HG02798 (cell line): ENCODE data around the gene TRAF3.
"Not testable (repeated sequence)": the region's sequence is repeated elsewhere in the genome, so short reads cannot be mapped to it uniquely, and the experiment has no call there.

Source experiments
- ATAC-seq: cut with Tn5 transposase; IDR thresholded peaks from one replicate; pipeline ENCODE4 v1.9.1; 2021; ENCODE audit warnings: mild to moderate bottlenecking; ENCODE audit not compliant: unreplicated experiment, poor library complexity

Gene TRAF3

GRCh38 chr14:102825307-102826095 lies 48.3 kb downstream of the TRAF3 start:
- no peak for ATAC-seq

DNA sequence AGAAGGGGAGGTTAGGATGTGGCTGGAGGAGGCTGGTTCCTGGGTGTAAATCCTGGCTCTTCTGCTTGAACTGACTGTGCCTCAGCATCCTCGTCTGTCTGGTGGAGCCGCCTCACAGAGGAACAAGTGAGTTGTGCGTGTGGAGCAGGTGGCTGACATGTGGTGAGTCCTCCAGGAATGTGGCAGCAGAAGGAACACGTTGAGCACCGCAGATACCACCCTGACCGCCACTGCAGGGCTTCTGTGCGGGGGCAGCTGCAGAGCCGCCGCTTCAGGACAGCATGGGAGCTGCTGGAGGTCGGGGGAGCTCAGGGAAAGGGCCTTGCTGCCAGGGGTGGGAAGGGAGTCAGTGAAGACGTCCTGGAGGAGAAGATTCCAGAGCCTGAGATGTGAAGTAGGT lies 48.9 kb downstream of the TRAF3 start:
- ATAC-seq = no peak

GRCh38 chr14:102826751-102827675 lies 49.8 kb downstream of the TRAF3 start:
- ATAC-seq = no peak

DNA sequence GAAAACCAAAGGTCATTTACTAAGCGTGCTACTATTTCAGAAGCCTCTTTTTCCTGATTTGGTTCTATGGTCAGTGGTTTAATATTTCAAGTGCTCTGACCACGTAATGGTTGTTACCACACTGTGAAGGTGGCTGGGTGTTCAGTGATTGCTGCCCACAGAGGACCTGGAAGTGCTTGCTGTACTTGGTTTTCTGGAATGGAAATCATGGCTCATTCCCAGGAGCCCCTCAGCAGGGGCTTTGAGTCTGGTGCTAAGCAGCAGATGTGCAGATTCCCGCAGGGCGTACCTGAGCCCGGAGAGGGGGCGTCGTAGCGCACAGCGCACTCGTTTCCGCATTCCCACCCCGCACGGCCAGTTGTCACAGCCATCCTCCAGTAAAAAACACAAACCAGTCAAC lies 50.5 kb downstream of the TRAF3 start:
- ATAC-seq = no peak

DNA sequence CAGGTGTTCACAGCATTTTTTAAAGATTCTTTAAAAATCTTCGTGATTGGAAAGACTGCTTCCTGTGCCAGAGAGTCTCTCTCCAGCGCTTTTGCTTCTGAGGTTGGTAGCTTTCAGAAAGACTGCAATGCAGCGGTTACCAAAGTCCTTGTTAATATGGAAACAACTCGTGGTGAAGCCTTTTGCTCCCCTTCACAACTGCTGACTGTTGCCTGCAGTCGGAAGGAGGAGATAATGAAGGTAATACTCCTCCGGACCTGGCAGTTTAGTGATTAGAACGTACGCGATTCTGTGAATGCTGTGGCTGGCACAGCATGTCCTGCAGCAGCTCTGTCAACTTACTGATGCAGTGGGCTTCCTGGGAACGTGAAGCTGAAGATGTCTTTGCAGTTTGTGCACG lies 50.9 kb downstream of the TRAF3 start:
- no peak for ATAC-seq

GRCh38 chr14:102829016-102829548 lies 51.8 kb downstream of the TRAF3 start:
- ATAC-seq = no peak

DNA sequence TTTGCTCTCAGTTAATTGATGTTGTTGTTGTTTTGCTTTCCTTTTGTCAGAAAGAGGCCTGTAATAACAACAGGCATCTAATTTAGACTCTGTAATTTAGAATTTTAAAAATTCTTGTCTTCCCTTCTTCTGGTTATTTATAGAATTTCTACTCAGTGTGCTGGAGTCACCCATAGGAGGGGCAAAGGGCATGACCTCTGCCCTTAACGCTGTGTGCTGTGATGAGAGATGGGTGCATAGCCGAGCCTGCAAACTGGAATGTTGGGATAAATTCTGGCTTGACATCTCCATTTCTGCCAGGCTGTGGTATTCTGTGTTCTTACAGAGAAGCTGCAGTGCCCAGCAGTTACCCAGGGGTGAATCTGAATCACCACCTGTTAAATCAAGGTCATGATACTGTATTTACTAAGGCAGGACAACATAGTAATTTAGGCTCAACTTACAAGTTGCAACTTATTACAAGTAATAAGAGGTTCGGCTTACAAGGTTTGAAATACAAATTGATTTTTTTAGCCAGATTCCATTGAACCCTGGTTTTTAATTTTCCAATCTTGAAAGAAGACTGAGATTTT lies 53.3 kb downstream of the TRAF3 start:
- ATAC-seq = no peak

- ATAC-seq = no peak
Measured at GRCh38 chr14:102831163-102831804, 54.0 kb downstream of the TRAF3 start.

DNA sequence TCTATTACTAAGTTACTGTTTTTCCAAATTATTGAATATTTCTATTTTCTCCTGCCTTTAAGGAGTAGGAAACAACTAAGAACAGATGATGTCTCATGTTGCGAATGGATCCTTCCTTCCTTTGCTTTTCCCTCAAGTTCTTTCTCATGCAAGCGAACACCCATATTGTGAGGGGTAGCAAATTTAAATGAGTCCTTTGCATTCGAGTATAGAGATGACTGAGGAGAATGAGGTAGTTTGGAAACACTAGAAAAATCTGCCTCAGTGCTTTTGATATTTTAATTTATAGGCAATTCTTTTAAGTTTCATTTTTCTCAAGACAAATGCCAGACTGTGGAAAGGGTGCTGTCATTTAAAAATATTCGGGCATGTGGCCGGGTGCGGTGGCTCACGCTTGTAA lies 56.1 kb downstream of the TRAF3 start:
- no peak for ATAC-seq

GRCh38 chr14:102833991-102834390 lies 56.7 kb downstream of the TRAF3 start:
- ATAC-seq = no peak

DNA sequence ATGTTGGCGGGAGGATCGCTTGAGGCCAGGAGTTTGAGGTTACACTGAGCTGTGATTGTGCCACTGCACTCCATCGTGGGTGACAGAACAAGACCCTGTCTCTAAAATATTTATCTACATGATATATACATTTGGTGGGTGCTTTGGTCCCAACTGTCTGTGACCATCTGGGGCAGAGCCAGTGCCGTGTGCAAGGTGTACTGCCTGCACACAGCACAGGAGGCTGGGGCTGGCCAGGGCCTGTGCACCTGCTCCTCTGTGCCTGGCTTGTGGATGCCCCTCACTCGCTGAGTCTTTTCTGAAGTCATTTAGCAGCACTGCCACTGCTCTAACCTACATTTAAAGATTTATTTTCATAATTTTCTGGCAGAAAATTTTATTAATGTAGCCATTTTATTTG lies 58.7 kb downstream of the TRAF3 start:
- ATAC-seq = no peak

GRCh38 chr14:102837120-102837519 lies 59.9 kb downstream of the TRAF3 start:
- ATAC-seq = not testable (repeated sequence)

DNA sequence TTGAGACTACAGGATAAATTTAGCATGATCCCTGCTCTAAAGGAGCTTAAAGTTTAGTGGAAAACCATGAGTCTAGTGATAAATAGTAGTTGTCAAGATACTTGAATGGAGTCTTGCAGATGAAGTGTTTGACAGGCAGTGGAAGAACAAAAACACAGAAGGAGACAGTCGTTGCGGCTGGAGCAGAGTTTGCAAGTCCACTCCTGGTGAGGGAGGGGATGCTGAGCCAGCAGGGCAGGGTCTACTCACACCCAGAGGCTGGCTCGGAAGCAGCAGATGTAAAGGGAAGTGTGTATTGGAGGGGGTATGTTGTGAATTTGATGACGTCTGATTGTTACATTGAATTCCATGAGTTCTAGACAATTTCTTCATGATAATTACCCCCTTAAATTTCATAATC lies 61.3 kb downstream of the TRAF3 start:
- no peak for ATAC-seq

DNA sequence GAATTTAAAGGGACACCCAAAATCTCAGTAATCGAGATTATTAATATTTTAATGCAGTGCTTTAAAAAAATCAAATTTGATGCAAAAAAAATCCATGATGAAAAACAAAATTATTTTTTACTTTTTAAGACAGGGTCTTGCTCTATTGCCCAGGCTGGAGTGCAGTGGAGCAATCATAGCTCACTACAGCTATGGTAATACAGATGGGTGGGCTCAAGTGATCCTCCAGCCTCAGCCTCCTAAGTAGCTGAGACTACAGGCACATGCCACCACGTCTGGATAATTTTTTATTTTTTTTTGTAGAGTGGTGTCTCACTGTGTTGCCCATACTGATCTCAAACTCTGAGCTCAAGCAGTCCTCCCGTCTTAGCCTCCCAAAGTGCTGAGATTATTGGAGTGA lies 62.9 kb downstream of the TRAF3 start:
- ATAC-seq = no peak

DNA sequence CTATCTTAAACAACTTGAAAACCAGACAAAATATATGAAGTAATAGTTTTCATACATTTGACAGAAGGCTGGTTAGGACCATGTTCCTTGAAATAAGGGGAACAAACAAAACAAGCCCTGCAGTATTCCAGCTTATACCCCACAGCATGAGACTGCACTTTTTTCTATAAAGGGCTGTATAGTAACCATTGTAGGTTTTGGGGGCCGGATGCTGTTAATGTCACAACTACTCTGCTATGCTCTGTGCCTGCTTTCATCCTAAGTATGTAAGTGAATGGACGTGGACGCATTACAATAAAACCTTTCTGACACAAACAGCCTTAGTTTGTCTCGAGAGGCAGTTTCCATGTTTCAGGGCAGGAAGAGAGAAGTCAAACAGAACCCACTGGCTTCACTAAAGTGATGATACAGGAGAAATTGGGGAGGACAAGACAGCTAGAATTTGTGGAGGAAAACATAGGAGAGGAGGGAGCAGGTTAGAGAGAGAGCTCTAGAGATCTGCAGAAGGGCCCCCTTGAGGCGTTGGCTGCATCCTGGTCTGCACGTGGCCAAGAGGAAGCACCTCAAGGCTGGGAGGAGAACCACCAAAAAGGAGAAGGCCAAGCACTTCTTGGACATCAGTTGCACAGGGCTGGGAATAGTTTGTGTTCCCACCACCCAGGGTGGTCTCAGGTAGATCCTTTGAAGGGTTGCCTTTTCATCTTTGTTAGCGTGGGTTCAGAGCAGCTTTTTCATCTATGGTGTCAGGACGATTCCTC lies 63.7 kb downstream of the TRAF3 start:
- ATAC-seq = no peak

DNA sequence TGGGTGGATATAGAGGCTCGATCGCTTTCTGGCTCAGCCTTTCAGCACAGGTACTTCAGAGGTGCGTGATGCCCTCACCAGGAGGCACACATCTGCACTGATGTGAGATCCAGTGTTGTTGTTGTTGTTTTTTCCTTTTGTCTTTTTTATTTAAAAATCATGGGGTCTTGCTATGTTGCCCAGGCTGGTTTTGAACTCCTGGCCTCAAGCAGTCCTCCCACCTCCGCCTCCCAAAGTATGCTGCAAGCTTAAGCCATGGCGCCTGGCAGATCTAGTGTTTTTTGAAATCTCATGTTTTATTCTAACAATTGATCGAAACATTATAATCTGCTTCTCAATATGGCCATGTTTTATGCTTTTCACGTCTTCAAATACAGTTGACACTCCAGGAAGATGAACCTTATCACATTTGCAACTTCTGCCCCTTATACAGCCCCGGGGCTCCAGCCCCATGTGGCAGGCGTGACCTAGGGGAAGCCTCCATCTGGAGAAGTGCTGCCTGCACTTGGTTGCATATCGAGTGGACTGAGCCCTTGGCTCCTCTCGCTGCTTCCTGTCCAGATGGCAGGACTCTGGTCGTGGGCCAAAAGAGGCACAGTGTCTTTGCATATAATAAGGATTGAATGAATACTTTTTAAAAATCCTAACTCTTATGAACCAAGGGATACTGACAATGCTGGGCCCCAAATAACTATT lies 71.7 kb downstream of the TRAF3 start:
- ATAC-seq = no peak

- ATAC-seq = no peak
Measured at GRCh38 chr14:102849526-102850379, 72.5 kb downstream of the TRAF3 start.

- no peak for ATAC-seq
Measured at GRCh38 chr14:102853648-102854047, 76.4 kb downstream of the TRAF3 start.
